HepG2 (cell line): ENCODE results near the gene CLASRP. TPM values are rescaled to one million over a fixed set of nuclear protein-coding genes. Genes with fewer than 3 reads are reported as not detected.
A peak's percentile ranks its signal among the peaks of the same experiment; 100 is the strongest.

Experiments used
- CREB1 ChIP-seq, 2 experiments: fragments of 450-650 bp in 1 of 2; IDR thresholded peaks; 2 replicates each; pipeline ENCODE4 v1.6.1; 2016 to 2017; ENCODE audit warnings: control low read depth in 1 of 2, mild to moderate bottlenecking in 1 of 2, missing compliant biosample characterization in 1 of 2, missing genetic modification characterization in 1 of 2
- ETV5 ChIP-seq: IDR thresholded peaks from 2 replicates; pipeline ENCODE4 v1.6.1; 2018; ENCODE audit warnings: missing biosample characterization, missing genetic modification reagents, inconsistent platforms, borderline replicate concordance
- HCFC1 ChIP-seq: fragments of 150-350 bp; IDR thresholded peaks from 2 replicates; pipeline ENCODE4 v1.6.1; 2014; ENCODE audit warnings: low read depth, low read length
- PAXIP1 ChIP-seq: sonication (generic); formaldehyde crosslinking; conservative IDR thresholded peaks from 2 replicates; pipeline ENCODE4 v1.4.0; 2020; ENCODE audit warnings: mild to moderate bottlenecking, missing genetic modification reagents, moderate library complexity
- SRSF4 ChIP-seq: fragments of 200-400 bp; formaldehyde crosslinking; IDR thresholded peaks from one replicate; pipeline ENCODE4 v1.6.1; 2018; ENCODE audit warnings: mild to moderate bottlenecking, low read depth, low read length, moderate library complexity; ENCODE audit not compliant: poor library complexity, severe bottlenecking
- TRIM24 ChIP-seq: sonication (generic); formaldehyde crosslinking; IDR thresholded peaks from 2 replicates; pipeline ENCODE4 v1.8.0; 2022; ENCODE audit warnings: mild to moderate bottlenecking, missing genetic modification reagents
- ZNF33A ChIP-seq: sonication (generic); formaldehyde crosslinking; IDR thresholded peaks from 2 replicates; pipeline ENCODE4 v1.5.1; 2020; ENCODE audit warnings: missing genetic modification reagents, mild to moderate bottlenecking, moderate library complexity, borderline replicate concordance
- polyA plus RNA-seq, 8 experiments: library from polyadenylated mRNA; depleted of rRNA in 3 of 8; stranded (reverse) in 7 of 8; unstranded in 1 of 8; fragments of >200 nt; fragmentation: Illumina TruSeq in 4 of 8; extraction: Trizol in 4 of 8; gene quantifications; 2 replicates each; pipeline versions ENCODE4 v1.2.1 to v1.2.3, GENCODE V29; 2011 to 2016; ENCODE audit warnings: low read depth in 4 of 8, missing spikeins in 1 of 8, mixed read lengths in 1 of 8; ENCODE audit not compliant: insufficient read depth in 1 of 8
- total RNA-seq, 5 experiments: library from RNA; depleted of rRNA; stranded (reverse); fragments of >200 nt; fragmentation: Illumina TruSeq; extraction: Trizol; gene quantifications; 2 replicates each; pipeline ENCODE4 v1.2.3, GENCODE V29; 2016; ENCODE audit warnings: low read depth in 1 of 5
- TF ChIP-seq, protein P1 (sequence below): sonication (generic); formaldehyde crosslinking; IDR thresholded peaks from 2 replicates; pipeline ENCODE4 v1.4.0; 2020; ENCODE audit warnings: missing genetic modification reagents
- TF ChIP-seq, protein P2 (sequence below): IDR thresholded peaks from 2 replicates; pipeline ENCODE4 v1.6.1; 2016; ENCODE audit warnings: low read depth, control low read depth
- TF ChIP-seq, protein P3 (sequence below): sonication (generic); formaldehyde crosslinking; IDR thresholded peaks from 2 replicates; pipeline ENCODE4 v1.4.0; 2020; ENCODE audit warnings: missing genetic modification reagents
- TF ChIP-seq, protein P4 (sequence below): sonication (generic); formaldehyde crosslinking; IDR thresholded peaks from 2 replicates; pipeline ENCODE4 v1.9.0; 2021; ENCODE audit warnings: missing genetic modification reagents, borderline replicate concordance
- TF ChIP-seq, protein P5 (sequence below): sonication (generic); formaldehyde crosslinking; IDR thresholded peaks from 2 replicates; pipeline ENCODE4 v1.4.0; 2020; ENCODE audit warnings: missing genetic modification reagents, borderline replicate concordance

CLASRP gene
- total and polyA plus RNA-seq, 2 of the 13 experiments (the other 11 are each of a cell fraction or from before 2014, with no cell fraction given): 32.0 to 51.4 TPM

DNA sequence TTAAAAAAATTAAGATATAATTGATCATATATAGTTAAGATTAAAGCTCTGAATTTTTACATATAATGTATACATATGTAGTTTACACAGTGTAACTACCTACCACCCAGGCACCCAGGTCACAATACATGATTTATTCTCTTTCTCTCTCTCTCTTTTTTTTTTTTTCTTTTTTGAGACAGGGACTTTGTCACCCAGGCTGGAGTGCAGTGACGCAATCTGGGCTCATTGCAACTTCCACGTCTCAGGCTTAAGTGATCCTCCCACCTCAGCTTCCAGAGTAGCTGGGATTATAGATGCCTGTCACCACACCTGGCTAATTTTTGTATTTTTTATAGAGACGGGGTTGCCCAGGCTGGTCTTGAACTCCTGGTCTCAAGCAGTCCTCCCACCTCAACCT is 18.8 kb upstream of the CLASRP start (continued):
- TF ChIP-seq, protein P1, sequence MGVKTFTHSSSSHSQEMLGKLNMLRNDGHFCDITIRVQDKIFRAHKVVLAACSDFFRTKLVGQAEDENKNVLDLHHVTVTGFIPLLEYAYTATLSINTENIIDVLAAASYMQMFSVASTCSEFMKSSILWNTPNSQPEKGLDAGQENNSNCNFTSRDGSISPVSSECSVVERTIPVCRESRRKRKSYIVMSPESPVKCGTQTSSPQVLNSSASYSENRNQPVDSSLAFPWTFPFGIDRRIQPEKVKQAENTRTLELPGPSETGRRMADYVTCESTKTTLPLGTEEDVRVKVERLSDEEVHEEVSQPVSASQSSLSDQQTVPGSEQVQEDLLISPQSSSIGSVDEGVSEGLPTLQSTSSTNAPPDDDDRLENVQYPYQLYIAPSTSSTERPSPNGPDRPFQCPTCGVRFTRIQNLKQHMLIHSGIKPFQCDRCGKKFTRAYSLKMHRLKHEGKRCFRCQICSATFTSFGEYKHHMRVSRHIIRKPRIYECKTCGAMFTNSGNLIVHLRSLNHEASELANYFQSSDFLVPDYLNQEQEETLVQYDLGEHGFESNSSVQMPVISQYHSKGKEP: no peak
- no peak for TF ChIP-seq HCFC1
- TF ChIP-seq TRIM24: no peak
- no peak for TF ChIP-seq SRSF4
- TF ChIP-seq, protein P2, sequence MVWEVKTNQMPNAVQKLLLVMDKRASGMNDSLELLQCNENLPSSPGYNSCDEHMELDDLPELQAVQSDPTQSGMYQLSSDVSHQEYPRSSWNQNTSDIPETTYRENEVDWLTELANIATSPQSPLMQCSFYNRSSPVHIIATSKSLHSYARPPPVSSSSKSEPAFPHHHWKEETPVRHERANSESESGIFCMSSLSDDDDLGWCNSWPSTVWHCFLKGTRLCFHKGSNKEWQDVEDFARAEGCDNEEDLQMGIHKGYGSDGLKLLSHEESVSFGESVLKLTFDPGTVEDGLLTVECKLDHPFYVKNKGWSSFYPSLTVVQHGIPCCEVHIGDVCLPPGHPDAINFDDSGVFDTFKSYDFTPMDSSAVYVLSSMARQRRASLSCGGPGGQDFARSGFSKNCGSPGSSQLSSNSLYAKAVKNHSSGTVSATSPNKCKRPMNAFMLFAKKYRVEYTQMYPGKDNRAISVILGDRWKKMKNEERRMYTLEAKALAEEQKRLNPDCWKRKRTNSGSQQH (CRISPR knock-in tag): no peak
- TF ChIP-seq ETV5 (CRISPR knock-in tag): no peak
- TF ChIP-seq ZNF33A (CRISPR knock-in tag): no peak
- TF ChIP-seq, protein P3, sequence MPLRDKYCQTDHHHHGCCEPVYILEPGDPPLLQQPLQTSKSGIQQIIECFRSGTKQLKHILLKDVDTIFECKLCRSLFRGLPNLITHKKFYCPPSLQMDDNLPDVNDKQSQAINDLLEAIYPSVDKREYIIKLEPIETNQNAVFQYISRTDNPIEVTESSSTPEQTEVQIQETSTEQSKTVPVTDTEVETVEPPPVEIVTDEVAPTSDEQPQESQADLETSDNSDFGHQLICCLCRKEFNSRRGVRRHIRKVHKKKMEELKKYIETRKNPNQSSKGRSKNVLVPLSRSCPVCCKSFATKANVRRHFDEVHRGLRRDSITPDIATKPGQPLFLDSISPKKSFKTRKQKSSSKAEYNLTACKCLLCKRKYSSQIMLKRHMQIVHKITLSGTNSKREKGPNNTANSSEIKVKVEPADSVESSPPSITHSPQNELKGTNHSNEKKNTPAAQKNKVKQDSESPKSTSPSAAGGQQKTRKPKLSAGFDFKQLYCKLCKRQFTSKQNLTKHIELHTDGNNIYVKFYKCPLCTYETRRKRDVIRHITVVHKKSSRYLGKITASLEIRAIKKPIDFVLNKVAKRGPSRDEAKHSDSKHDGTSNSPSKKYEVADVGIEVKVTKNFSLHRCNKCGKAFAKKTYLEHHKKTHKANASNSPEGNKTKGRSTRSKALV (CRISPR knock-in tag): no peak
- TF ChIP-seq, protein P4, sequence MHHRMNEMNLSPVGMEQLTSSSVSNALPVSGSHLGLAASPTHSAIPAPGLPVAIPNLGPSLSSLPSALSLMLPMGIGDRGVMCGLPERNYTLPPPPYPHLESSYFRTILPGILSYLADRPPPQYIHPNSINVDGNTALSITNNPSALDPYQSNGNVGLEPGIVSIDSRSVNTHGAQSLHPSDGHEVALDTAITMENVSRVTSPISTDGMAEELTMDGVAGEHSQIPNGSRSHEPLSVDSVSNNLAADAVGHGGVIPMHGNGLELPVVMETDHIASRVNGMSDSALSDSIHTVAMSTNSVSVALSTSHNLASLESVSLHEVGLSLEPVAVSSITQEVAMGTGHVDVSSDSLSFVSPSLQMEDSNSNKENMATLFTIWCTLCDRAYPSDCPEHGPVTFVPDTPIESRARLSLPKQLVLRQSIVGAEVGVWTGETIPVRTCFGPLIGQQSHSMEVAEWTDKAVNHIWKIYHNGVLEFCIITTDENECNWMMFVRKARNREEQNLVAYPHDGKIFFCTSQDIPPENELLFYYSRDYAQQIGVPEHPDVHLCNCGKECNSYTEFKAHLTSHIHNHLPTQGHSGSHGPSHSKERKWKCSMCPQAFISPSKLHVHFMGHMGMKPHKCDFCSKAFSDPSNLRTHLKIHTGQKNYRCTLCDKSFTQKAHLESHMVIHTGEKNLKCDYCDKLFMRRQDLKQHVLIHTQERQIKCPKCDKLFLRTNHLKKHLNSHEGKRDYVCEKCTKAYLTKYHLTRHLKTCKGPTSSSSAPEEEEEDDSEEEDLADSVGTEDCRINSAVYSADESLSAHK (CRISPR knock-in tag): no peak
- no peak for TF ChIP-seq CREB1 (IDR thresholded peaks at IDR 0.05)
- TF ChIP-seq CREB1 (CRISPR knock-in tag; IDR thresholded peaks at IDR 0.05): peak; percentile 43; the same call in 1 of the 2 replicates
- TF ChIP-seq PAXIP1 (CRISPR knock-in tag): peak; percentile 36; the same call in 1 of the 2 replicates
- TF ChIP-seq, protein P5, sequence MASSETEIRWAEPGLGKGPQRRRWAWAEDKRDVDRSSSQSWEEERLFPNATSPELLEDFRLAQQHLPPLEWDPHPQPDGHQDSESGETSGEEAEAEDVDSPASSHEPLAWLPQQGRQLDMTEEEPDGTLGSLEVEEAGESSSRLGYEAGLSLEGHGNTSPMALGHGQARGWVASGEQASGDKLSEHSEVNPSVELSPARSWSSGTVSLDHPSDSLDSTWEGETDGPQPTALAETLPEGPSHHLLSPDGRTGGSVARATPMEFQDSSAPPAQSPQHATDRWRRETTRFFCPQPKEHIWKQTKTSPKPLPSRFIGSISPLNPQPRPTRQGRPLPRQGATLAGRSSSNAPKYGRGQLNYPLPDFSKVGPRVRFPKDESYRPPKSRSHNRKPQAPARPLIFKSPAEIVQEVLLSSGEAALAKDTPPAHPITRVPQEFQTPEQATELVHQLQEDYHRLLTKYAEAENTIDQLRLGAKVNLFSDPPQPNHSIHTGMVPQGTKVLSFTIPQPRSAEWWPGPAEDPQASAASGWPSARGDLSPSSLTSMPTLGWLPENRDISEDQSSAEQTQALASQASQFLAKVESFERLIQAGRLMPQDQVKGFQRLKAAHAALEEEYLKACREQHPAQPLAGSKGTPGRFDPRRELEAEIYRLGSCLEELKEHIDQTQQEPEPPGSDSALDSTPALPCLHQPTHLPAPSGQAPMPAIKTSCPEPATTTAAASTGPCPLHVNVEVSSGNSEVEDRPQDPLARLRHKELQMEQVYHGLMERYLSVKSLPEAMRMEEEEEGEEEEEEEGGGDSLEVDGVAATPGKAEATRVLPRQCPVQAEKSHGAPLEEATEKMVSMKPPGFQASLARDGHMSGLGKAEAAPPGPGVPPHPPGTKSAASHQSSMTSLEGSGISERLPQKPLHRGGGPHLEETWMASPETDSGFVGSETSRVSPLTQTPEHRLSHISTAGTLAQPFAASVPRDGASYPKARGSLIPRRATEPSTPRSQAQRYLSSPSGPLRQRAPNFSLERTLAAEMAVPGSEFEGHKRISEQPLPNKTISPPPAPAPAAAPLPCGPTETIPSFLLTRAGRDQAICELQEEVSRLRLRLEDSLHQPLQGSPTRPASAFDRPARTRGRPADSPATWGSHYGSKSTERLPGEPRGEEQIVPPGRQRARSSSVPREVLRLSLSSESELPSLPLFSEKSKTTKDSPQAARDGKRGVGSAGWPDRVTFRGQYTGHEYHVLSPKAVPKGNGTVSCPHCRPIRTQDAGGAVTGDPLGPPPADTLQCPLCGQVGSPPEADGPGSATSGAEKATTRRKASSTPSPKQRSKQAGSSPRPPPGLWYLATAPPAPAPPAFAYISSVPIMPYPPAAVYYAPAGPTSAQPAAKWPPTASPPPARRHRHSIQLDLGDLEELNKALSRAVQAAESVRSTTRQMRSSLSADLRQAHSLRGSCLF: no peak
